ENCODE data around the gene MCM5. TPM values are rescaled to one million over a fixed set of nuclear protein-coding genes. Genes with fewer than 3 reads are reported as not detected.

MCM5 gene
- total RNA-seq, 2 experiments from 2014 or later, result 21.6 to 22.6 TPM

DNA sequence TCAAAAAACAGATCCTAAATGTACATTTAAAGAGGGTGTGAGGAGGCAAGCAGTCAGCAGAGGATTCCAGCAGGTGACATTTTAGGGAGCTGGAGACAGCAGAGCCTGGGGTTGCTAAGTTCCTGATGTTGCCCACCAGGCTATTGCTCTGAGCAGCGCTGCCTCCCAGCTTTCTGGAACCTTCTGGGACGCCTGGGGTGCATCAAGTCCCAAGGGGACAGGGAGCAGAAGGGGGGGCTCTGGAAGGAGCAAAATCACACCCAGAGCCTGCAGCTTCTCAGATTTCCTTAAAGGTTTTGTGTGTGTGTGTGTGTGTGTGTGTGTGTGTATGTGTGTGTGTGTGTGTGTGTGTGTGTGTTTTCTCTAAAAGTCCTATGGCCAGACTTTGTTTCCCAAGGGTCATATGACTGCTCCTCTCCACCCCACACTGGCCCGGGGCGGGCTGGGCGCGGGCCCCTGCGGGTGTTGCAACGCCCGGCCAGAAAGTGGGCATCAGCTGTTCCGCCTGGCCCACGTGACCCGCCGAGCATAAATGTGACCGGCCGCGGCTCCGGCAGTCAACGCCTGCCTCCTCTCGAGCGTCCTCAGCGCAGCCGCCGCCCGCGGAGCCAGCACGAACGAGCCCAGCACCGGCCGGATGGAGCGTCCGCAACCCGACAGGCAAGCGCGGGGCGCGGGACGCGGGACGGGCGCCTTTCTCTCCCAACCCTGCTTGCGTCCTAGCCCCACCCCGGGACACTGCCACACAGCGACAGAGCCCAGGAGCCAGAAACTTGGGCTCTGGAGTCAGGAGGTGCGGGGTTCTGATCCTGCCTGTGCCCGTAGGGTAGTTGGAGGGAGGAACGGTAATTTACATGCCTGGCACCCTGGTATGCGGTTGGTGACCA lies 19.2 kb upstream of the MCM5 start, which contains the start of gene HMOX1:
TSS of gene HMOX1 (plus strand) at position 560 of the 887 bp plus-strand sequence. CDS start at position 638, 78 bp downstream.
- TF ChIP-seq, protein P1, sequence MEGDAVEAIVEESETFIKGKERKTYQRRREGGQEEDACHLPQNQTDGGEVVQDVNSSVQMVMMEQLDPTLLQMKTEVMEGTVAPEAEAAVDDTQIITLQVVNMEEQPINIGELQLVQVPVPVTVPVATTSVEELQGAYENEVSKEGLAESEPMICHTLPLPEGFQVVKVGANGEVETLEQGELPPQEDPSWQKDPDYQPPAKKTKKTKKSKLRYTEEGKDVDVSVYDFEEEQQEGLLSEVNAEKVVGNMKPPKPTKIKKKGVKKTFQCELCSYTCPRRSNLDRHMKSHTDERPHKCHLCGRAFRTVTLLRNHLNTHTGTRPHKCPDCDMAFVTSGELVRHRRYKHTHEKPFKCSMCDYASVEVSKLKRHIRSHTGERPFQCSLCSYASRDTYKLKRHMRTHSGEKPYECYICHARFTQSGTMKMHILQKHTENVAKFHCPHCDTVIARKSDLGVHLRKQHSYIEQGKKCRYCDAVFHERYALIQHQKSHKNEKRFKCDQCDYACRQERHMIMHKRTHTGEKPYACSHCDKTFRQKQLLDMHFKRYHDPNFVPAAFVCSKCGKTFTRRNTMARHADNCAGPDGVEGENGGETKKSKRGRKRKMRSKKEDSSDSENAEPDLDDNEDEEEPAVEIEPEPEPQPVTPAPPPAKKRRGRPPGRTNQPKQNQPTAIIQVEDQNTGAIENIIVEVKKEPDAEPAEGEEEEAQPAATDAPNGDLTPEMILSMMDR (IDR thresholded peaks at IDR 0.05), result no peak
- intact Hi-C loops (cut with DNase I, micrococcal nuclease), result no loop called here
- peak; percentile 74 for ATAC-seq (ENCODE audit: poor library complexity)
- Histone ChIP-seq H3K9me3 (ENCODE audit: control insufficient read depth in 1 of 2, insufficient read depth in 1 of 2, low read length in 2 of 2) (no peaks in the 10 kb centered on the region), H3K36me3 (ENCODE audit: insufficient read depth, low read length) (no peaks in the 10 kb centered on the region), H3K4me1 (ENCODE audit: insufficient read depth, low read length) (peaks cover 25% of the 10 kb centered on the region), H3K27ac (ENCODE audit: low read depth in 1 of 2, low read length in 2 of 2) (no peak within 1 kb of the TSS), H3K27me3 (ENCODE audit: control insufficient read depth in 1 of 2, insufficient read depth in 2 of 2, low read length in 2 of 2) (peaks cover 29% of the 10 kb centered on the region in 2 experiments), H3K4me3 (ENCODE audit: low read length) (peak within 1 kb of the TSS; percentile 46)
- H3K4me3 Mint-ChIP-seq, result peak within 1 kb of the TSS; percentile 45
- H3K4me1 Mint-ChIP-seq (ENCODE audit: low read depth), result peaks cover 10% of the 10 kb centered on the region
- no peaks in the 10 kb centered on the region for H3K9me3 Mint-ChIP-seq
- H3K36me3 Mint-ChIP-seq (ENCODE audit: low read depth), result no peaks in the 10 kb centered on the region
- ChIA-PET POLR2A (no interaction called here), CTCF (interaction anchor here (0.6 kb wide), 1 partner anchor 22 kb away, joined by 3 read pairs; no protein-coding TSS in a partner anchor)
- H3K27ac Mint-ChIP-seq, result no peak within 1 kb of the TSS
- peaks cover 35% of the 10 kb centered on the region for H3K27me3 Mint-ChIP-seq
- DNase-seq, result peak in 13 of 14 experiments; percentile 12 to 76 (median 33)

DNA sequence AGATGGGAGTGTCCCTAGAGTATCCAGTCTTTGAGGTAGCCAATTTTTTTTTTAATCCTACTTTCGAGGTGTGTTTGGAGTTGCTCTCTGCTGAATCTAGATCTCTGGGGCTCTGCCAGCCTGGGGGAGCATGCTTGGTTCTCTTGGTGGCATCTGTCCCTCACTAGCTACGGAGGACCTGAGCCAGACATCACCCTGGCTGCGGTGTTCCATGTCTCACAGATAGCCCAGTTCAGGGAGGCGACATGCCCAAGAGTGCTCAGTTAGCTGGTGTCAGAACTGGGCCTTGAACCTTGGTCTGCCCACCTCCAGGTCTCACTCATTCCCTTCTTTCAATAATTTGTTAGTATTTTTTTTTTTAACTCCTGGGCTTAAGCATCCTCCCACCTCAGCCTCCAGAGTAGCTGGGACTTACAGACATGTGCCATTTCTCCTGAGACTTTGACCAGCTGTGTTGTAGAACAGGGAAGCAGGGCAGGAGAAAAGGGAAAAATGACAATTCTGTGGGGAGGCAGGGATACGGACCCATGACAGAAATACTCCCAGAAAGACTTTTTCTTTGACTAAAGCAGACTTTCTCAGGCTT lies 18.4 kb upstream of the MCM5 start:
- Histone ChIP-seq H3K27me3 (ENCODE audit: control insufficient read depth in 1 of 2, insufficient read depth in 2 of 2, low read length in 2 of 2) (peaks cover 29 to 30% of the 10 kb centered on the region in 2 experiments), H3K27ac (ENCODE audit: low read depth in 1 of 2, low read length in 2 of 2) (no peak overlapping the region), H3K4me3 (ENCODE audit: low read length) (peak overlapping the region; percentile 46), H3K4me1 (ENCODE audit: insufficient read depth, low read length) (peaks cover 23% of the 10 kb centered on the region), H3K9me3 (ENCODE audit: control insufficient read depth in 1 of 2, insufficient read depth in 1 of 2, low read length in 2 of 2) (no peaks in the 10 kb centered on the region), H3K36me3 (ENCODE audit: insufficient read depth, low read length) (no peaks in the 10 kb centered on the region)
- Mint-ChIP-seq H3K4me3 (no peak overlapping the region), H3K36me3 (ENCODE audit: low read depth) (no peaks in the 10 kb centered on the region), H3K27me3 (peaks cover 35% of the 10 kb centered on the region), H3K4me1 (ENCODE audit: low read depth) (peaks cover 10% of the 10 kb centered on the region), H3K9me3 (no peaks in the 10 kb centered on the region), H3K27ac (no peak overlapping the region)
- TF ChIP-seq, protein P1 (IDR thresholded peaks at IDR 0.05), result no peak
- no peak for DNase-seq
- CTCF ChIA-PET, result no interaction called here
- peak; percentile 25 for ATAC-seq (ENCODE audit: poor library complexity)
- intact Hi-C loops (cut with DNase I, micrococcal nuclease), result no loop called here
- POLR2A ChIA-PET, result no interaction called here

DNA sequence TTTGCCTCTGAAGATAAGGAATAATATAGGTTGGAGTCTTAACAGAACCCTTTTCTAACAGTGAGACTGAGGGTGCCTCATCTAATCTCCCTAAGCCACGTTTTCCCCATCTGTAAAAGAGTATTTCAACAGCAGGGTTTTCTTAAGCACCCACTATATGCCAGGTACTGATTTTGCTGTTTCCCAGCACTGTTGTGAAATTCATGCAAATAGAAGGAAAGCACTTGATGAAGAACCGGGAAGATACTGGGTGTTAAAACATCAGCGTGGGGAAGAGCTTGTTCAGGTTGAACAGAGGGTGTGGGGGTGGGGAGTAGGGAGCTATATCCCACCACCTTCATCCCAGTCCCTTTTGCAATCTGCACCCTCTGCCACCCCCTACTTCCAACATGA lies 16.3 kb upstream of the MCM5 start:
- Mint-ChIP-seq H3K4me1 (ENCODE audit: low read depth) (no peaks in the 10 kb centered on the region), H3K36me3 (ENCODE audit: low read depth) (no peaks in the 10 kb centered on the region), H3K27ac (no peak overlapping the region), H3K9me3 (no peaks in the 10 kb centered on the region), H3K27me3 (peaks cover 35% of the 10 kb centered on the region), H3K4me3 (no peak overlapping the region)
- DNase-seq (no peak), ATAC-seq (ENCODE audit: poor library complexity) (no peak)
- no peaks in the 10 kb centered on the region for H3K36me3 ChIP-seq (ENCODE audit: insufficient read depth, low read length)
- ChIA-PET POLR2A (no interaction called here), CTCF (no interaction called here)
- TF ChIP-seq, protein P1 (IDR thresholded peaks at IDR 0.05), result no peak
- H3K9me3 ChIP-seq (ENCODE audit: control insufficient read depth in 1 of 2, insufficient read depth in 1 of 2, low read length in 2 of 2), result no peaks in the 10 kb centered on the region
- intact Hi-C loops (cut with DNase I, micrococcal nuclease), result no loop called here
- H3K27ac ChIP-seq (ENCODE audit: low read depth in 1 of 2, low read length in 2 of 2), result no peak overlapping the region
- H3K27me3 ChIP-seq (ENCODE audit: control insufficient read depth in 1 of 2, insufficient read depth in 2 of 2, low read length in 2 of 2), result peaks cover 34 to 36% of the 10 kb centered on the region in 2 experiments
- no peak overlapping the region for H3K4me3 ChIP-seq (ENCODE audit: low read length)
- H3K4me1 ChIP-seq (ENCODE audit: insufficient read depth, low read length), result peaks cover 12% of the 10 kb centered on the region

All from CD4-positive, alpha-beta T cell (primary cell).